ENCODE results near the gene INPP5D.

INPP5D gene

DNA sequence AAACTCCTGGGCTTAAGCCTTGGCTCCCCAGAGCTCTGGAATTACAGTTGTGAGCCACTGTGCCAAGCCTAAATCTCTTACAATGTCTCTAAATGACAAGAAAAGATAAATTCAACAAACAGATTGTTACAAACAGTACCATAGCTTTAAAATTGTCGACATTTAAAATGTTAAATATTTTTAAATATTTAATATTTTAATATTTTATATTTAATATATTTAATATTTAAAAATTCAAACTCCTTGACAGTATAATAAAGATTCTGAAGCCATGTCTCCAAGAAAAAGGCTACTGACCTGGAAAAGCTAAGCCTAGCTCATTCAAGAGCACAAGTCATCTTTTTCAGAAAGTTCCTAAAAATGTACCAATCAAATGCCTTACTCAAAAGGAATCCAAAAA is 75.3 kb downstream of the INPP5D start:
- Histone ChIP-seq H3K9me2 (replicated peaks; ENCODE audit: control insufficient read depth, low read length) (no peaks in the 10 kb centered on the region), H3K79me2 (ENCODE audit: control insufficient read depth, low read length) (no peaks in the 10 kb centered on the region), H3K4me2 (ENCODE audit: low read length) (no peak overlapping the region), H3K27ac (ENCODE audit: low read depth, low read length) (no peak overlapping the region), H3K4me3 (ENCODE audit: low read length) (no peak overlapping the region), H3K9me3 (ENCODE audit: control insufficient read depth, insufficient read depth, low read length) (no peaks in the 10 kb centered on the region), H3F3A (ENCODE audit: control insufficient read depth, insufficient read depth) (no peaks in the 10 kb centered on the region), H3K36me3 (ENCODE audit: control insufficient read depth, low read length) (peaks cover 63% of the 10 kb centered on the region), H4K20me1 (ENCODE audit: control insufficient read depth, insufficient read depth, low read depth, low read length) (no peaks in the 10 kb centered on the region), H3K4me1 (ENCODE audit: control insufficient read depth, low read length) (0 out of 2 replicates have a peak, but pooled peaks cover 3% of the 10 kb centered on the region), H3K27me3 (ENCODE audit: control insufficient read depth, low read length) (no peaks in the 10 kb centered on the region)
- TF ChIP-seq, protein P1, sequence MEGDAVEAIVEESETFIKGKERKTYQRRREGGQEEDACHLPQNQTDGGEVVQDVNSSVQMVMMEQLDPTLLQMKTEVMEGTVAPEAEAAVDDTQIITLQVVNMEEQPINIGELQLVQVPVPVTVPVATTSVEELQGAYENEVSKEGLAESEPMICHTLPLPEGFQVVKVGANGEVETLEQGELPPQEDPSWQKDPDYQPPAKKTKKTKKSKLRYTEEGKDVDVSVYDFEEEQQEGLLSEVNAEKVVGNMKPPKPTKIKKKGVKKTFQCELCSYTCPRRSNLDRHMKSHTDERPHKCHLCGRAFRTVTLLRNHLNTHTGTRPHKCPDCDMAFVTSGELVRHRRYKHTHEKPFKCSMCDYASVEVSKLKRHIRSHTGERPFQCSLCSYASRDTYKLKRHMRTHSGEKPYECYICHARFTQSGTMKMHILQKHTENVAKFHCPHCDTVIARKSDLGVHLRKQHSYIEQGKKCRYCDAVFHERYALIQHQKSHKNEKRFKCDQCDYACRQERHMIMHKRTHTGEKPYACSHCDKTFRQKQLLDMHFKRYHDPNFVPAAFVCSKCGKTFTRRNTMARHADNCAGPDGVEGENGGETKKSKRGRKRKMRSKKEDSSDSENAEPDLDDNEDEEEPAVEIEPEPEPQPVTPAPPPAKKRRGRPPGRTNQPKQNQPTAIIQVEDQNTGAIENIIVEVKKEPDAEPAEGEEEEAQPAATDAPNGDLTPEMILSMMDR (IDR thresholded peaks at IDR 0.05; ENCODE audit: low read depth, low read length, poor library complexity, severe bottlenecking): no peak
- TF ChIP-seq EZH2phosphoT487 (IDR thresholded peaks at IDR 0.05; ENCODE audit: borderline replicate concordance, low read length): no peak

DNA sequence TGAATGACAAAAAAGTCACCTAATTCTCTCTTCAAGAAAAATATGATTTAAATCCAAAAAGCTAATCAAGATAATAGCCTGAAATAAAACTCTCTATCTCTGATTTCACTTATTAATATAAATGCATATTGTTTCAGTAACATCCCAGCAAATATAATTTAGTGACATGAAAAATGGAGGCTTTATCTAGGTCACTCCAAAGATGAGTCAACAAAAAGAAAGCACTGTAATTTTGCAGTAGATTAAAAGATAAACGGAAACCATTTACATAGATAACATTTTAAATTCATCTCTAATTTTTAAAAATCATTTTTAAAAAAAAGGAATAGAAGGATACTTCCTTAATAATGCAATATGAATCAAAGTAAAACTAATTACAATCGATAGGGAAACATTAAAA is 76.9 kb downstream of the INPP5D start:
- no peaks in the 10 kb centered on the region for H3K27me3 ChIP-seq (ENCODE audit: control insufficient read depth, low read length)
- no peak overlapping the region for H3K27ac ChIP-seq (ENCODE audit: low read depth, low read length)
- H3K4me2 ChIP-seq (ENCODE audit: low read length): no peak overlapping the region
- no peaks in the 10 kb centered on the region for H3F3A ChIP-seq (ENCODE audit: control insufficient read depth, insufficient read depth)
- H3K9me3 ChIP-seq (ENCODE audit: control insufficient read depth, insufficient read depth, low read length): no peaks in the 10 kb centered on the region
- H3K9me2 ChIP-seq (replicated peaks; ENCODE audit: control insufficient read depth, low read length): no peaks in the 10 kb centered on the region
- H3K36me3 ChIP-seq (ENCODE audit: control insufficient read depth, low read length): peaks cover 53% of the 10 kb centered on the region
- no peak overlapping the region for H3K4me3 ChIP-seq (ENCODE audit: low read length)
- no peaks in the 10 kb centered on the region for H4K20me1 ChIP-seq (ENCODE audit: control insufficient read depth, insufficient read depth, low read depth, low read length)
- TF ChIP-seq, protein P1 (IDR thresholded peaks at IDR 0.05; ENCODE audit: low read depth, low read length, poor library complexity, severe bottlenecking): no peak
- TF ChIP-seq EZH2phosphoT487 (IDR thresholded peaks at IDR 0.05; ENCODE audit: borderline replicate concordance, low read length): no peak
- 0 out of 2 replicates have a peak, but pooled peaks cover 3% of the 10 kb centered on the region for H3K4me1 ChIP-seq (ENCODE audit: control insufficient read depth, low read length)
- H3K79me2 ChIP-seq (ENCODE audit: control insufficient read depth, low read length): no peaks in the 10 kb centered on the region

DNA sequence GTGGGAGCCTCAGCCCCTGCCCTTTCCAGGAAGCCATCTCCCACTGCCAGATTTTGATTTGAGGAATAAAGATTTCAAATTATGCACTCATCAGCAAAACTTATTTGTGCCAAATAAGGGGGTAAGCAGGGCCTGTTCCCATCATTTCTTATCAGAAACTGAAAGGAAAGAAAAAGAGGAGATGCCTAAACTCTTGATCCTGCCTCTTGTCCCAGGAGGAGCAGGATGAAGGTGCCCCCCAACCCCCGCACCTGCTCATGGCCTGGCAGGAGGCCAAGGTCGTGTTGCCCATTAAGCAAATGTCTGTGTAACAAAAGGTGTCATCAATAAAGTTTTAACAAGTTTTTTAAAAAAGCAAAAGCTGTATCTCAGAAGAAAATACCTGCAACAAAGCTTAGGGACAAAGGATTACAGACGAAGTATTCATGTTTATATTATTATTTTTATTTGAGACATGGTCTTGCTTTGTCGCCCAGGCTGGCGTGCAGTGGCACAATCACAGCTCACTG is 80.0 kb downstream of the INPP5D start:
- Histone ChIP-seq H3K79me2 (ENCODE audit: control insufficient read depth, low read length) (no peaks in the 10 kb centered on the region), H3K9me2 (replicated peaks; ENCODE audit: control insufficient read depth, low read length) (no peaks in the 10 kb centered on the region), H3K9me3 (ENCODE audit: control insufficient read depth, insufficient read depth, low read length) (no peaks in the 10 kb centered on the region), H3K4me3 (ENCODE audit: low read length) (no peak overlapping the region), H3F3A (ENCODE audit: control insufficient read depth, insufficient read depth) (no peaks in the 10 kb centered on the region), H3K27ac (ENCODE audit: low read depth, low read length) (no peak overlapping the region), H3K4me2 (ENCODE audit: low read length) (no peak overlapping the region), H4K20me1 (ENCODE audit: control insufficient read depth, insufficient read depth, low read depth, low read length) (no peaks in the 10 kb centered on the region), H3K27me3 (ENCODE audit: control insufficient read depth, low read length) (no peaks in the 10 kb centered on the region), H3K4me1 (ENCODE audit: control insufficient read depth, low read length) (peaks cover 6% of the 10 kb centered on the region; the same call in 1 of the 2 replicates), H3K36me3 (ENCODE audit: control insufficient read depth, low read length) (peaks cover 45% of the 10 kb centered on the region)
- no peak for TF ChIP-seq EZH2phosphoT487 (IDR thresholded peaks at IDR 0.05; ENCODE audit: borderline replicate concordance, low read length)
- TF ChIP-seq, protein P1 (IDR thresholded peaks at IDR 0.05; ENCODE audit: low read depth, low read length, poor library complexity, severe bottlenecking): no peak

Data from DOHH2 (cell line).